ENCODE measurements around the gene FRMPD3.

Gene FRMPD3

DNA sequence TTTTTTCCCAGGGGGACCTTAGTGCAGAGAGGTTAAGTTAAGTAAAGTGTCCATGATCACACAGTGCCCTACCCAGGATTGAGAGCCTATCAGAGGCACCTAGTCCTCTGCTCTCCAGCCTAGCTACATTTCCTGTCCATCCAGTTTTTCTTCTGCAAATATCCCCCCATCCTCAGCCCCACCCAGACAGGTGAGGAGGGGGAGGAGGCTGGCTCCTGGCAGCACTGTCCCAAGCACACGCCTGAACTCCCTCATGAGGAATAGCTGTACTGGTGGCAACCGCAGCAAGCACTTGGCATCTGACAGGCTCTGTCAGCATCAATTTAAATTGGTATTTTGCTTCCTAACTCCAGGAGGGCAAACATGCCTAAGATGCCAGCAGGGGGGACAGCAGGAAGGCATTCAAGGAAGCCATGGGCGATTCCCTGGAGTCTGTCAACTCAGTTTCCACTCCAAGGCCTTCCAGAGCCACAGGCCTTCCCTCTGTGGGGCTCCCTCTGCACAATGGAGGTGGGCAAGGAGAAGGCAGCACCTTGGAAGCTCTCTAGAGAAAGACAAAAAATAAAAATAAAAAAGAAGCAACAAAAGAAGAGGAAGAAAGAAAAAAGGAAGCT lies 6.4 kb upstream of the FRMPD3 start:
- TF ChIP-seq, protein P1, sequence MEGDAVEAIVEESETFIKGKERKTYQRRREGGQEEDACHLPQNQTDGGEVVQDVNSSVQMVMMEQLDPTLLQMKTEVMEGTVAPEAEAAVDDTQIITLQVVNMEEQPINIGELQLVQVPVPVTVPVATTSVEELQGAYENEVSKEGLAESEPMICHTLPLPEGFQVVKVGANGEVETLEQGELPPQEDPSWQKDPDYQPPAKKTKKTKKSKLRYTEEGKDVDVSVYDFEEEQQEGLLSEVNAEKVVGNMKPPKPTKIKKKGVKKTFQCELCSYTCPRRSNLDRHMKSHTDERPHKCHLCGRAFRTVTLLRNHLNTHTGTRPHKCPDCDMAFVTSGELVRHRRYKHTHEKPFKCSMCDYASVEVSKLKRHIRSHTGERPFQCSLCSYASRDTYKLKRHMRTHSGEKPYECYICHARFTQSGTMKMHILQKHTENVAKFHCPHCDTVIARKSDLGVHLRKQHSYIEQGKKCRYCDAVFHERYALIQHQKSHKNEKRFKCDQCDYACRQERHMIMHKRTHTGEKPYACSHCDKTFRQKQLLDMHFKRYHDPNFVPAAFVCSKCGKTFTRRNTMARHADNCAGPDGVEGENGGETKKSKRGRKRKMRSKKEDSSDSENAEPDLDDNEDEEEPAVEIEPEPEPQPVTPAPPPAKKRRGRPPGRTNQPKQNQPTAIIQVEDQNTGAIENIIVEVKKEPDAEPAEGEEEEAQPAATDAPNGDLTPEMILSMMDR (IDR thresholded peaks at IDR 0.05; ENCODE audit: insufficient read depth, low read length, missing control alignments) = no peak
- CTCF ChIA-PET = no interaction called here
- H3K4me3 ChIP-seq (ENCODE audit: low read depth, low read length) = no peak overlapping the region
- POLR2A ChIA-PET = no interaction called here
- DNase-seq (ENCODE audit: low read depth, low spot score) = no peak

DNA sequence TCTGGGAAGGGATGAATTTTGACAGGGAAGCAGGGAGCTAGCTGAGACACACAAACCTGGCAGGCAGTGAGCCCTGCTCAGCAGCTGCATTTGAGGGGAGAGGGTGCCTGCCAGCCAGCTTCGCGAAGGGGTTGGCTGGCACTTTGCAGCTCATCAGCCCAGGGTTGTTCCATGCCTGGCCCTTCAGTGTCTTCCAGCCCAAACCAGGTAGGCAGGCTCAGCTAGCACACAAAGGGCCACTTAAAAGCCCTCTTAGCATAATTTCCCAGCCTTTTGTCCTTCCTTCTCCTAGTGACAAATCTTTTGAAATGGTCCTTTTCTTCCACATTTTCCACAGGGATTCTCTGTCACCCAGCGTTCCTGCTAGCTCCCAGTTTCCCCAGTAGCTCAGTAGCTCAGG lies 4.3 kb upstream of the FRMPD3 start:
- H3K4me3 ChIP-seq (ENCODE audit: low read depth, low read length) = no peak overlapping the region
- TF ChIP-seq, protein P1 (IDR thresholded peaks at IDR 0.05; ENCODE audit: insufficient read depth, low read length, missing control alignments) = no peak
- DNase-seq (ENCODE audit: low read depth, low spot score) = no peak
- POLR2A ChIA-PET = no interaction called here
- CTCF ChIA-PET = no interaction called here

DNA sequence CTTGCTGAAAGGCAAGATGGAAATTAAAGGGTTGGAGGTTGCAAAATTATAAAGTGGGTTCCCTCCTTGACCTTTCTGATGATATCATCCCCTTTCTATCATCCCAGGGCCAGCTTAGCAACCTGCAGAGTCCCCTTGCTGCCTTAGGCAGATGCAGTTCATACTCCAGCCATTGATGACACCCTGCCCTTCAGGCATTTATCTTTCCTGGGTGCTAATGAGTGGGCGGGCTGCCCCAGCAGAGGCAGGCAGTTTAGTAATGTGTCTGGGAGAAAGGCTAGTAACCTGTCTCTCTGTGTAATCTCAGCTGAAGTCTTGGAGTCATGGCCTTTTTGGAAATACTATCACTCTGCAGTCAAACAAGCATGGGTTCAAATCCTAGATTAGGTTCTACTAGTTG lies 3.8 kb upstream of the FRMPD3 start:
- ChIA-PET CTCF (no interaction called here), POLR2A (no interaction called here)

DNA sequence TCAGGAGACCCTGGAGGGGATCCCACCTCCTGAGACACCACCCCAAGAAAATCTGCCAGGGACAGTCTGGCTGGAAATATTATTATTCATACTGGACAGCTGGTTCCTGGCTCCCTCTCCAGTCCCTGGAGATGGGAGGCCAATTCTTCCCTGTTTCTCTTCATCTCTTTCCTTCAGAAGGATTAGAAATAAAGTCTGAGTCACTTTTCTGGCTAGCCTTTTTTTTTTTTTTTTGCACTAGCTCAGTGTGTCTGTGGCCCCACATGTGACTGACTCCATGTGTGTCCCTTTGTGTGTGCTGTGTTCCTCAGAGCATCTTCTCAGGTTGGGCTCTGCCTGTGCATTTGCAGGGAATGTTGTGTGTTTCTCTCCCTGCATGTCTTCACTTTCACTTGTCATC lies 1.8 kb upstream of the FRMPD3 start:
- H3K4me3 ChIP-seq (ENCODE audit: low read depth, low read length) = no peak overlapping the region
- POLR2A ChIA-PET = no interaction called here
- CTCF ChIA-PET = interaction anchor here (1.4 kb wide), 1 partner anchor 8 kb away, joined by 5 read pairs; no protein-coding TSS in a partner anchor
- TF ChIP-seq, protein P1 (IDR thresholded peaks at IDR 0.05; ENCODE audit: insufficient read depth, low read length, missing control alignments) = no peak
- DNase-seq (ENCODE audit: low read depth, low spot score) = no peak

More for the DNA sequence above, 3.8 kb upstream of the FRMPD3 start:
- TF ChIP-seq, protein P1 (IDR thresholded peaks at IDR 0.05; ENCODE audit: insufficient read depth, low read length, missing control alignments) = no peak
- DNase-seq (ENCODE audit: low read depth, low spot score) = no peak
- no peak overlapping the region for H3K4me3 ChIP-seq (ENCODE audit: low read depth, low read length)

DNA sequence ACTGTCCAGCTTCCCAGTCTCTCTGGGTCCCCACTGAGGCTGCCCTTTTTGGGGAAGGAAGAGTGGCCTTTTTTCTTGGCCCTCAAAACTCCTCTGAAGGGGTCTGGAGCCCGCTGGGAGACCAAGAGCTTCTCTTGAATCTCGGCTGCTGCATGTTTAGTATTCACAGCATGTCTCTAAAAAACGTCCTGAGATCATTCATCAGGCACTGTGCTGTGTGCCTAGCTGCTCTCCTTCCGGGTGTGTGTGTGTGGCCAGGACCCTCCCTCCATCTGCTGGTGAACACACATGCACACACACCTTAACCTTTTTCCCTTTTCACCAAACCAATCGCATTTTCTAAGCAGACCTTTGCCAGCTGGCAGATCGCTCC lies 841 bp upstream of the FRMPD3 start:
- no peak for DNase-seq (ENCODE audit: low read depth, low spot score)
- TF ChIP-seq, protein P1 (IDR thresholded peaks at IDR 0.05; ENCODE audit: insufficient read depth, low read length, missing control alignments) = no peak
- POLR2A ChIA-PET = no interaction called here
- CTCF ChIA-PET = interaction anchor here (1.4 kb wide), 1 partner anchor 9 kb away, joined by 5 read pairs; no protein-coding TSS in a partner anchor
- no peak overlapping the region for H3K4me3 ChIP-seq (ENCODE audit: low read depth, low read length)

DNA sequence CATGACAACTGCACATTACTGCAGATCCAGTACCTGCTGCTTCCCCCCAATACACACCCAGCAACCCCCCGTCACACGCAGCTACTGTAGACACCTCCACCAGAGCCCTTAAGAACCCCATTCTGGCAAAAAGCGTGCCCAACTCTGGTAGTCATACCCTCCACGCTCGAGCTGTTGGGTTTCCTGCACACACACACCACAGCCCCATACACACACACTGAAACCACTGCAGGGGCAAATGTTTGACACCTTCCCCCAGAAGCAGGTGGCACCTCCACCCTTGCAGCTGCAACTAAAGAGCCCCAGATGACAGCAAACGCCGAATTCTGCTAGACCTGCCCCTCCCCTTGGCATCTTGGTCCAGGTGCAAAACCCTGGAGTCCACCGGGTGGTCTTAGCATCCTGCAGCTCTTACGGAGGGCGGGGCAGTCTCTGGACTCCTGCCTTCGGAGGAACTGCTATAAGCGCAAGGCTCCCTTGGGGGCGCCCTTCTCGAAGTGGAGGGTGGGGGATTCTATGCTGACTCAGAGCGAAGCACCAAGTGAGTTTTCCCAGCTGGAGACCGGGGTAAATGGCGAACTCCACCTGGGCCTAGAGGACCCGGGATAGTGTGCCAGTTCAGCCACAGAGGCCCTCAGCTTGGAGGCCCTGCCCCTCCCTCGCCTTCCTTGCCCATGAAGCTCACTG lies 1.5 kb downstream of the FRMPD3 start:
- no peak for DNase-seq (ENCODE audit: low read depth, low spot score)
- ChIA-PET POLR2A (no interaction called here), CTCF (no interaction called here)
- H3K4me3 ChIP-seq (ENCODE audit: low read depth, low read length) = no peak overlapping the region
- TF ChIP-seq, protein P1 (IDR thresholded peaks at IDR 0.05; ENCODE audit: insufficient read depth, low read length, missing control alignments) = no peak
